Spleen (tissue), 11 donors: Measurements from ENCODE around the gene DDX31. TPM values are rescaled to one million over a fixed set of nuclear protein-coding genes. Genes with fewer than 3 reads are reported as not detected.

Source experiments
- DNase-seq: peaks from one replicate; pipeline ENCODE4 v3.0.0-alpha.2; 2020
- H3K27ac ChIP-seq, 8 donors: fragments of 200-600 bp; sonication (generic) in 7 of 8; 1 replicate in 4 of 8; 2 replicates in 4 of 8; pipeline versions ENCODE4 v1.5.0 to v1.8.0; 2016 to 2021; ENCODE audit warnings: inconsistent platforms in 4 of 8, mild to moderate bottlenecking in 4 of 8, moderate library complexity in 1 of 8
- H3K27me3 ChIP-seq, 7 donors: fragments of 200-600 bp; sonication (generic) in 6 of 7; replicated peaks in 1 of 7; 1 replicate in 4 of 7; 2 replicates in 3 of 7; pipeline versions ENCODE4 v1.5.0 to v1.8.0; 2016 to 2021; ENCODE audit warnings: inconsistent platforms in 3 of 7, mild to moderate bottlenecking in 1 of 7
- H3K36me3 ChIP-seq, 6 donors: fragments of 200-600 bp; sonication (generic) in 5 of 6; 1 replicate in 4 of 6; 2 replicates in 2 of 6; pipeline versions ENCODE4 v1.5.0 to v1.8.0; 2016 to 2021; ENCODE audit warnings: inconsistent platforms in 2 of 6
- H3K4me1 ChIP-seq, 6 donors: fragments of 200-600 bp; sonication (generic) in 5 of 6; 1 replicate in 3 of 6; 2 replicates in 3 of 6; pipeline versions ENCODE4 v1.5.0 to v1.8.0; 2016 to 2021; ENCODE audit warnings: inconsistent platforms in 3 of 6
- H3K4me3 ChIP-seq, 8 donors: fragments of 200-600 bp; sonication (generic) in 7 of 8; 1 replicate in 4 of 8; 2 replicates in 4 of 8; pipeline versions ENCODE4 v1.5.0 to v1.8.0; 2016 to 2021; ENCODE audit warnings: inconsistent platforms in 4 of 8, mild to moderate bottlenecking in 4 of 8, moderate library complexity in 2 of 8
- H3K9me3 ChIP-seq, 8 donors: fragments of 200-600 bp; sonication (generic) in 7 of 8; 1 replicate in 4 of 8; 2 replicates in 4 of 8; pipeline versions ENCODE4 v1.5.0 to v1.8.0; 2016 to 2021; ENCODE audit warnings: inconsistent platforms in 4 of 8
- CTCF ChIP-seq, 11 experiments: fragments of 200-600 bp in 7 of 11; fragments of 450-650 bp in 4 of 11; sonication (generic) in 4 of 11; IDR thresholded peaks in 8 of 11; conservative IDR thresholded peaks in 3 of 11; 1 replicate in 7 of 11; 2 replicates in 4 of 11; pipeline versions ENCODE4 v1.4.0 to v1.8.0; 2016 to 2021; ENCODE audit warnings: antibody characterized with exemption in 11 of 11, inconsistent platforms in 4 of 11, mild to moderate bottlenecking in 1 of 11
- POLR2A ChIP-seq, 3 donors: fragments of 450-650 bp; IDR thresholded peaks; one replicate each; pipeline ENCODE4 v1.5.1; 2017; ENCODE audit warnings: antibody characterized with exemption in 3 of 3, mild to moderate bottlenecking in 1 of 3
- POLR2AphosphoS5 ChIP-seq, 3 donors: sonication (generic); formaldehyde crosslinking; IDR thresholded peaks; one replicate each; pipeline ENCODE4 v1.5.1; 2017; ENCODE audit warnings: antibody characterized with exemption in 3 of 3
- WGBS, 5 donors: extraction: QIAGEN DNeasy Blood & Tissue Kit in 3 of 5; methylation state at CpG; one replicate each; pipeline versions ENCODE4 v1.1.5 to v1.1.7; 2013 to 2018; 5-methylcytosine and 5-hydroxymethylcytosine counted together
- intact Hi-C: fragments of 100-400 bp; cut with DNase I; formaldehyde crosslinking; loops from one replicate; pipeline ENCODE4 v1.15.0; 2023; ENCODE audit warnings: low total_unique reads
- polyA plus RNA-seq, 3 donors: library from polyadenylated mRNA; stranded (reverse); fragments of 200-250 nt; gene quantifications; one replicate each; pipeline ENCODE4 v1.2.1, GENCODE V29; 2013
- total RNA-seq, 7 donors: library from RNA; depleted of rRNA in 3 of 7; stranded (reverse); fragments of >200 nt in 3 of 7; fragmentation: NEBNext Ultra II Directional in 4 of 7; extraction: Animal tissue kit (Norgen Biotek cat#: 25700) in 4 of 7; gene quantifications; one replicate each; pipeline versions ENCODE4 v1.1.0 to v1.2.1, GENCODE V29; 2016 to 2021
- donor health status: healthy with polysubstance abuse.
- donor health status: DM: no; HTN: no; CAD: no; lungs with moderate emphysema.
- donor health status: DM: no; HTN: no; CAD: no.
- donor health status: Bipolar disorder and iron deficiency.
- donor health status: healthy.
- donor health status: DM: no; HTN: no; CAD: no.
- donor health status: DM: yes; HTN: yes; CAD: no.

DDX31 gene
- total and polyA plus RNA-seq, 10 donors, result 8.6 to 19.3 (median 14.7) TPM

- Histone ChIP-seq H3K4me3 (no peak overlapping the region), H3K27me3 (peaks cover 0 to 32% (median 4%) of the 10 kb centered on the region in 7 donors), H3K27ac (peak overlapping the region in 3 of 8 donors; percentile 22 to 84 (median 78)), H3K36me3 (no peaks in the 10 kb centered on the region), H3K9me3 (no peaks in the 10 kb centered on the region), H3K4me1 (peaks cover 0 to 44% (median 23%) of the 10 kb centered on the region in 6 donors)
- TF ChIP-seq POLR2AphosphoS5 (IDR thresholded peaks at IDR 0.05), result no peak
- no peak for TF ChIP-seq CTCF (IDR thresholded peaks at IDR 0.05 in 8 of 11, conservative IDR thresholded peaks at IDR 0.05 in 3 of 11)
- TF ChIP-seq POLR2A (IDR thresholded peaks at IDR 0.05), result no peak
- intact Hi-C loops, result no loop called here
- 68 to 90% (median 78%) methylated on average over 3 to 7 of the region's 7 CpGs for WGBS, 5 donors
- no peak for DNase-seq
Measured at GRCh38 chr9:132547052-132547431, 122.7 kb downstream of the DDX31 start.

GRCh38 chr9:132546148-132547051, 123.4 kb downstream of the DDX31 start:
- WGBS, 5 donors, result 2 to 5% (median 4%) methylated on average over 25 to 27 of the region's 27 CpGs
- TF ChIP-seq CTCF (IDR thresholded peaks at IDR 0.05 in 8 of 11, conservative IDR thresholded peaks at IDR 0.05 in 3 of 11) (peak in 8 of 11 experiments; percentile 5 to 52 (median 34)), POLR2A (IDR thresholded peaks at IDR 0.05) (no peak), POLR2AphosphoS5 (IDR thresholded peaks at IDR 0.05) (peak in 1 of 3 donors; percentile 22)
- DNase-seq, result no peak
- intact Hi-C loops, result no loop called here
- Histone ChIP-seq H3K27me3 (peaks cover 0 to 32% (median 4%) of the 10 kb centered on the region in 7 donors), H3K9me3 (no peaks in the 10 kb centered on the region), H3K4me3 (peak overlapping the region in 1 of 8 donors; percentile 27), H3K4me1 (peaks cover 0 to 44% (median 23%) of the 10 kb centered on the region in 6 donors), H3K27ac (peak overlapping the region in 3 of 8 donors; percentile 12 to 84 (median 78)), H3K36me3 (no peaks in the 10 kb centered on the region)

- Histone ChIP-seq H3K36me3 (no peaks in the 10 kb centered on the region), H3K4me1 (peaks cover 0 to 44% (median 23%) of the 10 kb centered on the region in 6 donors), H3K27me3 (peaks cover 0 to 32% (median 4%) of the 10 kb centered on the region in 7 donors), H3K9me3 (no peaks in the 10 kb centered on the region), H3K27ac (no peak overlapping the region), H3K4me3 (no peak overlapping the region)
- 79 to 83% (median 81%) methylated on average over 9 of the region's 9 CpGs for WGBS, 5 donors
- no peak for DNase-seq
- intact Hi-C loops, result no loop called here
- TF ChIP-seq POLR2AphosphoS5 (IDR thresholded peaks at IDR 0.05) (no peak), CTCF (IDR thresholded peaks at IDR 0.05 in 8 of 11, conservative IDR thresholded peaks at IDR 0.05 in 3 of 11) (no peak), POLR2A (IDR thresholded peaks at IDR 0.05) (no peak)
Measured at GRCh38 chr9:132545578-132545977, 124.2 kb downstream of the DDX31 start.

DNA sequence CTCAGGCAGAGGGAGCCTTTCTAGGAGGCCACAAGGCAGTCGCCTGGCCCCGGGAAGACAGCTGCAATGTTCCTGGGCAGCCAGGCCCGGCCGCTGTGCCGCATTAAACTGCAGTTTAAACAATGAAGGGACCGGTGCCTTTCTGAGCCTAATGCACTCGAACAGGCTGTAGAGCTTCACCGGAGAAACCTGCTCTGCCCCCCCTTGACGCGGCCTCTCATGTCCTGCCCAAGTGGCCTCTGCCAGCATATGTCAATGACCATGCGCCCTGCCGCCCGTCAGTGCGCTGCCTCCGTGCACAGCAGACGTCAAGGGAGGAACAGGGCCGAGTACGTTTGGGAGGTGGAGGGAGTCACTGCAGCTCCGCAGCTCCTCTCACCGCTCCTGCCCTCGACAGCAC, 125.8 kb downstream of the DDX31 start:
- Histone ChIP-seq H3K4me3 (no peak overlapping the region), H3K9me3 (no peaks in the 10 kb centered on the region), H3K27ac (no peak overlapping the region), H3K4me1 (peaks cover 0 to 32% (median 19%) of the 10 kb centered on the region in 6 donors), H3K27me3 (peaks cover 0 to 32% (median 4%) of the 10 kb centered on the region in 7 donors), H3K36me3 (no peaks in the 10 kb centered on the region)
- WGBS, 5 donors, result 69 to 84% (median 72%) methylated on average over 19 to 21 of the region's 21 CpGs
- TF ChIP-seq POLR2AphosphoS5 (IDR thresholded peaks at IDR 0.05), result no peak
- no peak for TF ChIP-seq POLR2A (IDR thresholded peaks at IDR 0.05)
- TF ChIP-seq CTCF (IDR thresholded peaks at IDR 0.05 in 8 of 11, conservative IDR thresholded peaks at IDR 0.05 in 3 of 11), result no peak
- intact Hi-C loops, result no loop called here
- DNase-seq, result no peak
